Upper lobe of left lung (tissue), 6 donors: ENCODE results near the gene PRLR. TPM values are rescaled to one million over a fixed set of nuclear protein-coding genes. Genes with fewer than 3 reads are reported as not detected.

Experiments used
- ATAC-seq, 2 donors: fragments of 200-7000 bp; cut with Tn5 transposase; one replicate each; pipeline ENCODE4 v1.9.1; 2022; ENCODE audit warnings: mild to moderate bottlenecking in 2 of 2, moderate library complexity in 2 of 2; ENCODE audit not compliant: low FRiP score in 2 of 2
- DNase-seq, 2 donors: peaks; one replicate each; pipeline ENCODE4 v3.0.0-alpha.2; 2019 to 2020
- H3K27ac ChIP-seq, 4 donors: fragments of 200-600 bp; sonication (generic); one replicate each; pipeline ENCODE4 v1.5.1; 2016 to 2019
- H3K27me3 ChIP-seq, 4 donors: fragments of 200-600 bp; sonication (generic); one replicate each; pipeline ENCODE4 v1.5.1; 2017 to 2019
- H3K36me3 ChIP-seq, 4 donors: fragments of 200-600 bp; sonication (generic); one replicate each; pipeline ENCODE4 v1.5.1; 2016 to 2019
- H3K4me1 ChIP-seq, 4 donors: fragments of 200-600 bp; sonication (generic); one replicate each; pipeline ENCODE4 v1.5.1; 2018 to 2019
- H3K4me3 ChIP-seq, 4 donors: fragments of 200-600 bp; sonication (generic); one replicate each; pipeline ENCODE4 v1.5.1; 2017 to 2019; ENCODE audit warnings: mild to moderate bottlenecking in 2 of 4, moderate library complexity in 1 of 4
- H3K9me3 ChIP-seq, 4 donors: fragments of 200-600 bp; sonication (generic); one replicate each; pipeline ENCODE4 v1.5.1; 2018 to 2019
- CTCF ChIP-seq, 6 experiments: fragments of 450-650 bp in 4 of 6; fragments of 200-600 bp in 2 of 6; sonication (generic) in 2 of 6; IDR thresholded peaks; one replicate each; pipeline ENCODE4 v1.5.1; 2016 to 2019; ENCODE audit warnings: antibody characterized with exemption in 6 of 6
- EP300 ChIP-seq, 4 donors: sonication (generic); formaldehyde crosslinking; IDR thresholded peaks; one replicate each; pipeline ENCODE4 v1.5.1; 2017; ENCODE audit warnings: antibody characterized with exemption in 4 of 4, control low read depth in 2 of 4
- POLR2A ChIP-seq, 4 donors: fragments of 450-650 bp; IDR thresholded peaks; one replicate each; pipeline ENCODE4 v1.5.1; 2016 to 2017; ENCODE audit warnings: antibody characterized with exemption in 4 of 4, mild to moderate bottlenecking in 2 of 4
- POLR2AphosphoS5 ChIP-seq, 2 donors: sonication (generic); formaldehyde crosslinking; IDR thresholded peaks; one replicate each; pipeline ENCODE4 v1.5.1; 2017; ENCODE audit warnings: antibody characterized with exemption in 2 of 2
- WGBS, 2 donors: methylation state at CpG; one replicate each; pipeline ENCODE4 v1.1.5; 2017 to 2018; 5-methylcytosine and 5-hydroxymethylcytosine counted together
- total RNA-seq, 6 donors: library from RNA; depleted of rRNA in 4 of 6; stranded (reverse); fragments of >200 nt in 4 of 6; gene quantifications; one replicate each; pipeline versions ENCODE4 v1.1.0 to v1.2.1, GENCODE V29; 2016 to 2021
- donor health status: DM: no; HTN: no; CAD: no; lungs with moderate emphysema.
- donor health status: DM: no; HTN: yes; CAD: no; lungs with severe emphysema.

The PRLR gene
- total RNA-seq, 6 donors from 2014 or later: 0.49 to 3.6 (median 1.8) TPM; not detected in 1

- Histone ChIP-seq H3K27me3 (no peaks in the 10 kb centered on the region), H3K9me3 (no peaks in the 10 kb centered on the region), H3K4me3 (no peak overlapping the region), H3K4me1 (peaks cover 3 to 28% (median 17%) of the 10 kb centered on the region in 4 donors), H3K27ac (no peak overlapping the region), H3K36me3 (no peaks in the 10 kb centered on the region)
- 58 to 69% methylated on average over 3 of the region's 3 CpGs for WGBS, 2 donors
- no peak for DNase-seq
- no peak for TF ChIP-seq POLR2A (IDR thresholded peaks at IDR 0.05)
- TF ChIP-seq CTCF (IDR thresholded peaks at IDR 0.05): no peak
- no peak for TF ChIP-seq EP300 (IDR thresholded peaks at IDR 0.05)
- no peak for TF ChIP-seq POLR2AphosphoS5 (IDR thresholded peaks at IDR 0.05)
- ATAC-seq: no peak
Measured at GRCh38 chr5:35158204-35158603, 72.1 kb downstream of the PRLR start.

- Histone ChIP-seq H3K27ac (no peak overlapping the region), H3K36me3 (no peaks in the 10 kb centered on the region), H3K4me3 (no peak overlapping the region), H3K9me3 (no peaks in the 10 kb centered on the region), H3K27me3 (no peaks in the 10 kb centered on the region), H3K4me1 (peaks cover under 1 to 3% (median 2%) of the 10 kb centered on the region in 4 donors)
- ATAC-seq (no peak), DNase-seq (no peak)
- TF ChIP-seq CTCF (IDR thresholded peaks at IDR 0.05): no peak
- no peak for TF ChIP-seq POLR2A (IDR thresholded peaks at IDR 0.05)
- no peak for TF ChIP-seq EP300 (IDR thresholded peaks at IDR 0.05)
- TF ChIP-seq POLR2AphosphoS5 (IDR thresholded peaks at IDR 0.05): no peak
- 33 to 49% methylated on average over 2 of the region's 2 CpGs for WGBS, 2 donors
Measured at GRCh38 chr5:35153375-35153932, 76.8 kb downstream of the PRLR start.

GRCh38 chr5:35152733-35153132 is 77.6 kb downstream of the PRLR start:
- no peaks in the 10 kb centered on the region for H3K27me3 ChIP-seq
- no peaks in the 10 kb centered on the region for H3K36me3 ChIP-seq
- no peak for ATAC-seq
- no peak for TF ChIP-seq POLR2AphosphoS5 (IDR thresholded peaks at IDR 0.05)
- TF ChIP-seq CTCF (IDR thresholded peaks at IDR 0.05): no peak
- no peak for TF ChIP-seq EP300 (IDR thresholded peaks at IDR 0.05)
- no peak for TF ChIP-seq POLR2A (IDR thresholded peaks at IDR 0.05)
- no peaks in the 10 kb centered on the region for H3K4me1 ChIP-seq
- no peak overlapping the region for H3K27ac ChIP-seq
- H3K9me3 ChIP-seq: no peaks in the 10 kb centered on the region
- H3K4me3 ChIP-seq: no peak overlapping the region
- WGBS, 2 donors: 53 to 81% methylated on average over 1 of the region's 1 CpG
- no peak for DNase-seq

- Histone ChIP-seq H3K4me1 (no peaks in the 10 kb centered on the region), H3K4me3 (no peak overlapping the region), H3K9me3 (no peaks in the 10 kb centered on the region), H3K27me3 (no peaks in the 10 kb centered on the region), H3K36me3 (no peaks in the 10 kb centered on the region), H3K27ac (no peak overlapping the region)
- 81 to 83% methylated on average over 1 of the region's 1 CpG for WGBS, 2 donors
- DNase-seq (no peak), ATAC-seq (no peak)
- TF ChIP-seq POLR2AphosphoS5 (IDR thresholded peaks at IDR 0.05) (no peak), EP300 (IDR thresholded peaks at IDR 0.05) (no peak), POLR2A (IDR thresholded peaks at IDR 0.05) (no peak), CTCF (IDR thresholded peaks at IDR 0.05) (no peak)
Measured at GRCh38 chr5:35151146-35151920, 79.0 kb downstream of the PRLR start.
